ENCODE measurements around the gene FERD3L.

Gene FERD3L

DNA sequence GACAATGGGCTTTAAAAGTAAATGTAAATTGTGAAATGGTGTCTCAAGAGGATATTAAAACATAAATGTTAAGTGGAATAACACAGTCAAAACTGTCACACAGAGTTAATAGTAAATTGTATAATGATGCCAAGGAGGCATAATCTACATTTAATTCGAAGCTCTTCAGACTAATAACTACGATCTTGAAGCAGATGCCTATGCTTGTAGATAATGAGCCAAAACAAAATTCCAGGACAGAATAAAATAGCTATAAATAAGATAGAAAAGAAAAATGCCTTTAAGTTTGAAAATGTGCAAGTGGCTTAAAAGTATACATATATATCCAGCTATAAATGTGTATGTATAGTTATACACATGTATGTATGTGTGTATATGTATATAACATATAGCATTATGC is 45.3 kb downstream of the FERD3L start:
- DNase-seq (ENCODE audit: low read depth): no peak

DNA sequence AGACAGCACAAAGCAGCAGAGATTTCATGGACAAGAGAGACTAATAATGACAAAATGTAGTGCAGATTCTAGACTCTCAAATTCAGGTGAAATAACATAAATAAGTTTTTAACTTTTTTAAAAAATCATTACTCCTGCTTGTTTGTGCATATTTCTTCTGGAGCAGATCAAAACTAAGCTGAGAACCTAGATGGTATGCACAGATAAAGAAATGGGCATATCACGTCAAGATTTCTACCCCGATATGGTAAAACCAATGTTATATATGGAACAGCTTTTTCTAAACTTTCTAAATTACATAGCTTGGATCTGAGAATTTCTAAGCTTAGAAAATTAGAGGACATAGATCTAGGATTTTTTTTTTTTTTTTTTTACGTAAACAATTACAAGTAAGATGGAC is 46.0 kb downstream of the FERD3L start:
- no peak for DNase-seq (ENCODE audit: low read depth)

DNA sequence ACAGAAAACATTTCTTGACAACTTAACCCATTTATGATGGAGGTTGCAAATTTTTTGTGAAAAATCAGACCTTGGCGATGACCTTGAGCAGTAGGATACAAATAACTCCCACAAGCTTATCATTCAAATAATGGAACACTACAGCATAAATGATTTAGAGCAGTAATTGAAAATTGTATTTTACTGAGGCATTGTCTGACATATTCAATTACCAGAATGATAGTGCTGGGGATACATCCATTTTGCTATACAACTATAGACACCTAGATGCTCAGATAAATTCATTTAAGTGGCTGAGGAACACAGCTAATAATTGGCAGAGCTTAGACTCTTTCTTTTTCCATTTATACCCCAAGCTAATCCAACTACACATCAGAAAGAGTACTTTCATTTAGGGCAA is 46.7 kb downstream of the FERD3L start:
- DNase-seq (ENCODE audit: low read depth): no peak

DNA sequence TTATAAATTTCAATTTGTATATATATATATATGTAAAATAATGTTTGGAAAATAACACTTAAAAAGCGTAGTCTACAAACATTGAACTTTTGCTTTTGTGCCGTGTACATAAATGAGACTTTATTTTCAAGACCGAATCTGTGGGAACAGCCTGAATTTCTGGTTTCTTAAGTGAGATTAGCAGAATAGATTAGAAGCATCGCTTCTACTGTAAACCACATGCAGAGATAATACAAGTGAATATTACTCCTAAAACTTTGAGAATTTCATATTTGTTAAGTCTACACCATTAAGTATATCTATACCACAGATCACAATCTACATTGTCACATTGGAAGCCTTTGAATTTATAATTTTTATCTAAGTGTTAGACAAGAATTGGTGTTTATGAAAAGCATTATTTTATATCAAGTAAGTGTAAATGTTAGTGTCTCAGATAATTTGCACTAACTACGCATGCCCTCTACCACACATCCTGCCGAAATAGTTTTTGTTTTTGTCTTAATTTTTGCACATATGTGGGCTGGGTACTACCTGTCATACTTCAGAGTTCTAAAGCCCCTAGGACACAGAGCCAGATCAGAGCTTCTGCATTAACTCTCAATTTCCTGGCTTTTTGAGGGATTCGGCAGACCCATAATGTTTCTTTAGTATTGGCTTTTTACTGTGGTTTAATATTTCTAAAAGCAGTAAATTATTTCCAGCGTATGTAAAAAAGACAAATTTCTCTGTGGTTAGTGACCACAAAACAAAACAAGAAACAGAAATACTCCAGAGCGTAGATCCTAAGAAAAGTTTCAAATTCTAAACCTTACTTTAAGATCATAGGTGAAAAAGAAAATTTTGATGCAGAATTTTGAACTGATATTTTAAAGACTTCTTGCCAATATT is 47.8 kb downstream of the FERD3L start:
- no peak for DNase-seq (ENCODE audit: low read depth)

DNA sequence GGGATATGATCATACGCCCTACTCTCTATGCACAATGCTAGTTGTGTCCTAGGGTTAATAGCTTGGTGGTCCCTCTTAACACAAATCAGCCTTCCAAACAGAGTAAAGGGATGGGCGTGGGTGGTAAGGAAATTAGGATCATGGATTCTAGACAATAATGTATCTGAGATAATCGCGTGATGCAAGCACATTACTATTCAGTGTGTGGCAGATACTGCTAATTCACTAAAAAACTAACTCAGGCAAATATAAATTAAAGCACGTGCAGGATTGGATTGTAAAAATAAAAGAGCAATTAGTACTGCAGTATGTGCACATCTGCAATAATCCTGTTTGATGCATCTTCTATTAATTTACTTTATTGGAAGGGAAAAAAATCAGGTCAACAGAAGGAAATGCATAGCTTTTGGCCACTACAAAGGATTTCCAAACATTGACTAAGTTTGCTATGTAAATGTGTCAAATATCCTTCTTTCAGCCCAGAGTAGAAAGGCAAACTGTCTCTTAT is 49.8 kb downstream of the FERD3L start:
- DNase-seq (ENCODE audit: low read depth): no peak

Measured in non-pigmented ciliary epithelial cell (primary cell).